Kidney (tissue), 14 donors: ENCODE measurements around the gene NEDD4L. TPM values are rescaled to one million over a fixed set of nuclear protein-coding genes. Genes with fewer than 3 reads are reported as not detected.

ENCODE experiments used
- DNase-seq, 5 donors: peaks; one replicate each; pipeline ENCODE4 v3.0.0-alpha.2; 2013 to 2020
- FAIRE-seq: peaks from 2 replicates; lab custom pipeline; 2012; peaks lifted over from hg19 to GRCh38; lab: Jason Lieb, UNC
- H3K27ac ChIP-seq, 2 donors: one replicate each; pipeline ENCODE4 v1.7.0; 2013; ENCODE audit warnings: low read depth in 2 of 2, low read length in 2 of 2, inconsistent platforms in 1 of 2
- H3K27me3 ChIP-seq: one replicate; pipeline ENCODE4 v1.7.1; 2013; ENCODE audit warnings: low read length, inconsistent platforms; ENCODE audit not compliant: control insufficient read depth, insufficient read depth
- H3K36me3 ChIP-seq, 3 donors: one replicate each; pipeline versions ENCODE4 v1.7.0 to v1.7.1; 2013; ENCODE audit warnings: low read length in 3 of 3, control low read depth in 1 of 3, inconsistent platforms in 1 of 3; ENCODE audit not compliant: insufficient read depth in 3 of 3, control insufficient read depth in 2 of 3
- H3K4me1 ChIP-seq, 3 donors: one replicate each; pipeline versions ENCODE4 v1.7.0 to v1.7.1; 2013; ENCODE audit warnings: low read length in 3 of 3, inconsistent platforms in 1 of 3, low read depth in 1 of 3; ENCODE audit not compliant: control insufficient read depth in 2 of 3, insufficient read depth in 2 of 3
- H3K4me3 ChIP-seq, 3 donors: one replicate each; pipeline versions ENCODE4 v1.7.0 to v1.8.1; 2013; ENCODE audit warnings: low read length in 3 of 3, control low read depth in 1 of 3, inconsistent platforms in 1 of 3
- H3K9ac ChIP-seq, 3 donors: one replicate each; pipeline versions ENCODE4 v1.7.0 to v1.7.1; 2013; ENCODE audit warnings: low read length in 3 of 3, control low read depth in 1 of 3, inconsistent platforms in 1 of 3
- H3K9me3 ChIP-seq, 3 donors: one replicate each; pipeline versions ENCODE4 v1.7.0 to v1.7.1; 2013; ENCODE audit warnings: low read length in 3 of 3, control low read depth in 1 of 3, inconsistent platforms in 1 of 3; ENCODE audit not compliant: control insufficient read depth in 2 of 3, insufficient read depth in 1 of 3
- intact Hi-C: fragments of 100-400 bp; cut with DNase I; formaldehyde crosslinking; loops from one replicate; pipeline ENCODE4 v1.11.1; 2022
- polyA plus RNA-seq: library from polyadenylated mRNA; stranded (reverse); fragments of 350-450 nt; fragmentation: Illumina TruSeq; extraction: RNeasy Lipid Tissue Mini Kit (QIAGEN cat#74804); gene quantifications from one replicate; pipeline ENCODE4 v1.2.3, GENCODE V29; 2014; ENCODE audit warnings: low read depth, low replicate concordance; ENCODE audit not compliant: insufficient read depth
- total RNA-seq: library from RNA; stranded (reverse); fragmentation: NEBNext Ultra II Directional; extraction: Animal tissue kit (Norgen Biotek cat#: 25700); gene quantifications from one replicate; pipeline ENCODE4 v1.2.1, GENCODE V29; 2021
- TF ChIP-seq, protein P1 (sequence below): IDR thresholded peaks from 3 replicates; pipeline ENCODE4 v1.5.1; 2012; ENCODE audit warnings: mild to moderate bottlenecking, moderate library complexity, borderline replicate concordance; ENCODE audit not compliant: insufficient read depth; ENCODE audit errors: extremely low read depth
- donor health status: control.
- donor health status: control.
- donor health status: control.
- donor health status: control.
- donor health status: control.
- donor health status: DM: yes; HTN: yes; CAD: no.
- donor health status: Normal renal cell carcinoma (clear cell type).

Gene NEDD4L
- total and polyA plus RNA-seq, 2 donors from 2014 or later: 90.8 to 95.7 TPM

DNA sequence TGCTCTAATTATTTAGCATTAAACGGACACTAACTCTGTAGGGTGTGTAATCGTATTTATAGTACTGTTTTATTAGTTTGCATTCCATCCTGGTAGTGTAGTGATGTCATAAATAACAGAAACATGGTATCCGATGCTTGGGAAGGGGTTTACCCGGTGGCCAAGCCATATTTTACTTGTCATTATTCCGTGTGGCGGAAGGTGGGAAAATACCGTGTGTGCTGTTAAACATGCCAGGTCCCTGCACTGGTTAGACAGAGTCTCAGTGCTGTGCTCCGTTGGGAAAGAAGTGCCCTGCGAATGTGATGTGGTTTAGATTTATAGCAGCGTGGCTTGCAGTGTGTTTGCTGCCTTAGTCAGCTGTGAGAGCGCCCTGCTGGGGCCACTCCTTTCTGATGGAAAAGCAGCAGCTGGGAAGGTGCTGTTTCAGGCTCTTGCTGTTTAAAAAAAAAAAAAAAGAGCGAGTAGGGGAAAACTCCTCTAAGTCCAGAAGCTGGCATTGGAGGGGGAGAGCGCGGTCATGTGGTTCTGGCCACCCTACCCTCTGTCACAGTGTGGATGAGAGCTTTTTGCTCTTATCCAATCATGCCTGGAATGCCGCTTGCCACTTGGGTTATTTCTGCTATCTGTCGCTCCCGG lies 211.0 kb downstream of the NEDD4L start:
- peak overlapping the region; percentile 18 to 26 for H3K27ac ChIP-seq
- DNase-seq (peak in 4 of 5 donors; percentile 65 to 79 (median 72)), FAIRE-seq (no peak)
- TF ChIP-seq, protein P1, sequence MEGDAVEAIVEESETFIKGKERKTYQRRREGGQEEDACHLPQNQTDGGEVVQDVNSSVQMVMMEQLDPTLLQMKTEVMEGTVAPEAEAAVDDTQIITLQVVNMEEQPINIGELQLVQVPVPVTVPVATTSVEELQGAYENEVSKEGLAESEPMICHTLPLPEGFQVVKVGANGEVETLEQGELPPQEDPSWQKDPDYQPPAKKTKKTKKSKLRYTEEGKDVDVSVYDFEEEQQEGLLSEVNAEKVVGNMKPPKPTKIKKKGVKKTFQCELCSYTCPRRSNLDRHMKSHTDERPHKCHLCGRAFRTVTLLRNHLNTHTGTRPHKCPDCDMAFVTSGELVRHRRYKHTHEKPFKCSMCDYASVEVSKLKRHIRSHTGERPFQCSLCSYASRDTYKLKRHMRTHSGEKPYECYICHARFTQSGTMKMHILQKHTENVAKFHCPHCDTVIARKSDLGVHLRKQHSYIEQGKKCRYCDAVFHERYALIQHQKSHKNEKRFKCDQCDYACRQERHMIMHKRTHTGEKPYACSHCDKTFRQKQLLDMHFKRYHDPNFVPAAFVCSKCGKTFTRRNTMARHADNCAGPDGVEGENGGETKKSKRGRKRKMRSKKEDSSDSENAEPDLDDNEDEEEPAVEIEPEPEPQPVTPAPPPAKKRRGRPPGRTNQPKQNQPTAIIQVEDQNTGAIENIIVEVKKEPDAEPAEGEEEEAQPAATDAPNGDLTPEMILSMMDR: no peak
- no peaks in the 10 kb centered on the region for H3K9me3 ChIP-seq
- H3K27me3 ChIP-seq: no peaks in the 10 kb centered on the region
- H3K4me3 ChIP-seq: no peak overlapping the region
- H3K9ac ChIP-seq: peak overlapping the region in 1 of 3 donors; percentile 1
- H3K36me3 ChIP-seq: peaks cover 0 to 11% (median 0%) of the 10 kb centered on the region in 3 donors
- H3K4me1 ChIP-seq: peaks cover 7 to 34% (median 11%) of the 10 kb centered on the region in 3 donors
- intact Hi-C loops: no loop called here

DNA sequence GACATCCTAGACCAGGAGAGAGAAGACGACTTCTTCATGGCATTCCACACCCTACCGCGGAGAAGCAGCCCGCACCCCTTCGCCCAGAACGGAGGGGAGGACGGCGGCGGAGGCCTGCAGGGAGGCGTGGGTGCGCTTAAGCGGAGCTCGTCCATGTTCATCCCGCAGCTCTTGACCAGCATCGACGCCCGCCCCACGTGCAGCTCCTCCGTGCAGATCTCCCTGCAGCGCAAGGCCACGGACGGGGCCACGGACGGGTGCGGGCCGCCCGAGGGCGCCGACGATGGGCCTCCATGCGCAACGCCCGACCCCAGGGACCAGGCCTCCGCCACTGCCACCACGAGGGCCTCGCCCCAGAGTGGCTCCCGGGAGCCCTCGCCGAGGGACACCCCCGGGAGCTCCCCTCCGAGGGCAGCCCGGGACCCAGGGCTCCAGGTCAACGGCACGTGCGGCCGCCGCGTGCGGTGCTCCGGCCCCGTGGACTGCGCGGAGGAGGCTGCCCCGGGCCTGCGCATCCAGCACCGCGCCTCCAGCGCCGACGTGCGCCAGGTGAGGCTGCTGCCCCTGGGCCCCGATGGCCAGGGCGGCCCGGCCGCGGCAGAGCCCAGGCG lies 211.8 kb downstream of the NEDD4L start:
- Histone ChIP-seq H3K27ac (no peak overlapping the region), H3K4me3 (no peak overlapping the region), H3K9me3 (no peaks in the 10 kb centered on the region), H3K4me1 (peaks cover 7 to 34% (median 11%) of the 10 kb centered on the region in 3 donors), H3K9ac (no peak overlapping the region), H3K27me3 (no peaks in the 10 kb centered on the region), H3K36me3 (peaks cover 0 to 17% (median 3%) of the 10 kb centered on the region in 3 donors)
- FAIRE-seq (no peak), DNase-seq (peak in 1 of 5 donors; percentile 55)
- intact Hi-C loops: no loop called here
- TF ChIP-seq, protein P1: no peak

DNA sequence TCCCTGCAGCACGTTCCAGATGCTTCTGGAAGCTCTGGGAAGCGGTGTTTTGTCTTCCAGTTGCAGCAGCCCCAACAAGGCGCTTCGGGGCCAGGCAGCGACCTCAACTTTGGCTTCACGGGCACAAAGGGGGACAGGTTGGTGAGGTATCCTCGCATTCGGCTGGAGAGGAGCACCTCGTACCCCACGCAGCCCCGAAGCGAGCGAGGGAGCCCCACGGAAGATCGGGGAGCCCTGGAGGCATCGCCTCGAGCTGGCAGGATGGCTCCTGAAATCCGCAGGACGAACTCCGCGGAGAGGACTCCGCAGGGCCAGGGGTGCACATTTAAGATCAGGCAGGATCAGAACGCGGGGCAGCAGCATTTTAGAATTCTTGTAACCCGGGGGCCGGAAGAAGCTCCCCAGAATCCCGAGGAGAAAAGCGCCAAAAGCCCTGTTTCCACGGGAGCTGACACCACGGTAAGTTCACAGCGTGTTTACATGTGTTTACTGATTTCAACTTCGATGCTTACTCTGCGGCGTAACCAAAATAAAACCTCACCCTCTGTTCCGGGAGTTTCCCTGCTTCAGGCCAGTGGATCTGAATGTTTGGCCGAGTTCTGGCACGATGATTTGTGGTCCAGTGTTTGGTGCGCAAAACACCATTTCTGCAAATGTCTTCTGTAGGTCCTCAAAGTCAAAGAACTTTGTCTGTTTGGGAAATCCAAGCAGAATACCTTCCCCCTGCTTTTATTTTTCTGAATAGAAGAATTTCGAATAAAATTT lies 212.5 kb downstream of the NEDD4L start:
- intact Hi-C loops: no loop called here
- TF ChIP-seq, protein P1: no peak
- H3K27ac ChIP-seq: no peak overlapping the region
- peaks cover 7 to 37% (median 11%) of the 10 kb centered on the region in 3 donors for H3K4me1 ChIP-seq
- H3K9ac ChIP-seq: no peak overlapping the region
- no peaks in the 10 kb centered on the region for H3K27me3 ChIP-seq
- no peak for FAIRE-seq
- no peak for DNase-seq
- H3K4me3 ChIP-seq: no peak overlapping the region
- H3K36me3 ChIP-seq: peaks cover 0 to 17% (median 3%) of the 10 kb centered on the region in 3 donors
- no peaks in the 10 kb centered on the region for H3K9me3 ChIP-seq
